Natural killer cell (primary cell): Measurements from ENCODE around the gene DLGAP3. TPM values are rescaled to one million over a fixed set of nuclear protein-coding genes. Genes with fewer than 3 reads are reported as not detected.

Experiments used
- ATAC-seq, 3 donors: fragments of 150-1000 bp in 2 of 3; fragments of 200-7000 bp in 1 of 3; cut with Tn5 transposase; 1 replicate in 1 of 3; 2 replicates in 2 of 3; pipeline ENCODE4 v1.10.0; 2021; ENCODE audit warnings: mild to moderate bottlenecking in 2 of 3, moderate library complexity in 2 of 3
- DNase-seq, 2 donors: peaks; one replicate each; pipeline versions ENCODE4 v3.0.0 to v3.0.0-alpha.2; 2013 to 2021; ENCODE audit warnings: mixed read lengths in 1 of 2
- H3K27ac ChIP-seq: one replicate; pipeline ENCODE4 v1.5.1; 2013; ENCODE audit warnings: mild to moderate bottlenecking, low read length
- H3K27me3 ChIP-seq: one replicate; pipeline ENCODE4 v1.6.1; 2013; ENCODE audit warnings: low read length; ENCODE audit not compliant: control insufficient read depth, insufficient read depth
- H3K36me3 ChIP-seq: one replicate; pipeline ENCODE4 v1.6.1; 2013; ENCODE audit warnings: low read length; ENCODE audit not compliant: control insufficient read depth, insufficient read depth
- H3K4me1 ChIP-seq: one replicate; pipeline ENCODE4 v1.6.1; 2013; ENCODE audit warnings: low read length; ENCODE audit not compliant: control insufficient read depth, insufficient read depth
- H3K4me3 ChIP-seq: one replicate; pipeline ENCODE4 v1.5.1; 2013; ENCODE audit warnings: low read length
- H3K9me3 ChIP-seq: one replicate; pipeline ENCODE4 v1.6.1; 2013; ENCODE audit warnings: low read length; ENCODE audit not compliant: control insufficient read depth, insufficient read depth
- H3K27ac Mint-ChIP-seq, 2 donors: one replicate each; pipeline ENCODE4 v1.8.0; 2022; ENCODE audit warnings: mild to moderate bottlenecking in 2 of 2, mixed read lengths in 2 of 2, moderate library complexity in 1 of 2
- H3K27me3 Mint-ChIP-seq, 2 donors: one replicate each; pipeline ENCODE4 v1.8.0; 2022; ENCODE audit warnings: low read depth in 2 of 2, mixed read lengths in 2 of 2
- H3K36me3 Mint-ChIP-seq: one replicate; pipeline ENCODE4 v1.8.0; 2022; ENCODE audit warnings: mixed read lengths
- H3K4me1 Mint-ChIP-seq, 2 donors: one replicate each; pipeline ENCODE4 v1.8.0; 2022; ENCODE audit warnings: mixed read lengths in 2 of 2
- H3K4me3 Mint-ChIP-seq: one replicate; pipeline ENCODE4 v1.8.0; 2022; ENCODE audit warnings: mild to moderate bottlenecking, moderate library complexity, mixed read lengths
- H3K9me3 Mint-ChIP-seq, 2 donors: one replicate each; pipeline ENCODE4 v1.8.0; 2022; ENCODE audit warnings: mixed read lengths in 2 of 2
- WGBS: methylation state at CpG from one replicate; pipeline ENCODE4 v1.1.7; 2013; ENCODE audit warnings: missing lambda C conversion rate; ENCODE audit not compliant: insufficient coverage; 5-methylcytosine and 5-hydroxymethylcytosine counted together
- intact Hi-C: fragments of 100-400 bp; cut with micrococcal nuclease; formaldehyde crosslinking; loops from one replicate; pipeline ENCODE4 v1.14.2; 2022
- total RNA-seq, 4 donors: library from RNA; stranded (reverse); fragments of 120-200 nt in 1 of 4; gene quantifications; one replicate each; pipeline versions ENCODE4 v1.2.3 to v1.2.4, GENCODE V29; 2013 to 2022
- TF ChIP-seq, protein P1 (sequence below): fragments of 200-600 bp; IDR thresholded peaks from one replicate; pipeline ENCODE4 v1.8.0; 2022; ENCODE audit warnings: antibody characterized with exemption

DLGAP3 gene
- total RNA-seq, 3 donors from 2014 or later (not counting 1 experiment from before 2014, with no cell fraction given), result 0.33 to 0.38 (median 0.36) TPM

DNA sequence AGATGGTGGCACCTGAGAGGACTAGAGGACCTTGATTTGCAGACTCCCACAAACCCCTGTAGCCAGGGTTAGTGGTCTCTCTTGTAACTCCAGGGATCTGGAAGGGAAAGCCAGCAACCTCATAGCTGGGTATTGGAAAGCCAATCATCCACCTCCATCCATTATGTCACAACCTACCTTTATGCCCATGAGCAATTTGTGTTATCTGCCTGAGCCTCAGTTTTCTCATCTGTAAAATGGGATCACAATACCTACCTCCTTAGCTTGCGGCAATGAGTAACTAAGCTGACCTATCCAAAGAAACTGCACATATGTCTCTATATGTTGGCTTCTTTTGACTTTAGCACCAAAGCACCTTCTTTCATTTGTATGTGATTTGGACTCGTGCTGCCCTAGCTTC lies 14.5 kb downstream of the DLGAP3 start:
- H3K4me3 ChIP-seq, result no peak overlapping the region
- Mint-ChIP-seq H3K27ac (no peak overlapping the region), H3K9me3 (no peaks in the 10 kb centered on the region), H3K36me3 (no peaks in the 10 kb centered on the region), H3K4me3 (no peak overlapping the region), H3K4me1 (peaks cover 6 to 14% of the 10 kb centered on the region in 2 donors), H3K27me3 (peaks cover 15 to 19% of the 10 kb centered on the region in 2 donors)
- no peaks in the 10 kb centered on the region for H3K27me3 ChIP-seq
- ATAC-seq (no peak), DNase-seq (no peak)
- H3K4me1 ChIP-seq, result peaks cover 13% of the 10 kb centered on the region
- no peaks in the 10 kb centered on the region for H3K9me3 ChIP-seq
- intact Hi-C loops, result no loop called here
- no peak overlapping the region for H3K27ac ChIP-seq
- 93% methylated on average over 2 of the region's 2 CpGs for WGBS
- TF ChIP-seq, protein P1, sequence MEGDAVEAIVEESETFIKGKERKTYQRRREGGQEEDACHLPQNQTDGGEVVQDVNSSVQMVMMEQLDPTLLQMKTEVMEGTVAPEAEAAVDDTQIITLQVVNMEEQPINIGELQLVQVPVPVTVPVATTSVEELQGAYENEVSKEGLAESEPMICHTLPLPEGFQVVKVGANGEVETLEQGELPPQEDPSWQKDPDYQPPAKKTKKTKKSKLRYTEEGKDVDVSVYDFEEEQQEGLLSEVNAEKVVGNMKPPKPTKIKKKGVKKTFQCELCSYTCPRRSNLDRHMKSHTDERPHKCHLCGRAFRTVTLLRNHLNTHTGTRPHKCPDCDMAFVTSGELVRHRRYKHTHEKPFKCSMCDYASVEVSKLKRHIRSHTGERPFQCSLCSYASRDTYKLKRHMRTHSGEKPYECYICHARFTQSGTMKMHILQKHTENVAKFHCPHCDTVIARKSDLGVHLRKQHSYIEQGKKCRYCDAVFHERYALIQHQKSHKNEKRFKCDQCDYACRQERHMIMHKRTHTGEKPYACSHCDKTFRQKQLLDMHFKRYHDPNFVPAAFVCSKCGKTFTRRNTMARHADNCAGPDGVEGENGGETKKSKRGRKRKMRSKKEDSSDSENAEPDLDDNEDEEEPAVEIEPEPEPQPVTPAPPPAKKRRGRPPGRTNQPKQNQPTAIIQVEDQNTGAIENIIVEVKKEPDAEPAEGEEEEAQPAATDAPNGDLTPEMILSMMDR, result no peak
- no peaks in the 10 kb centered on the region for H3K36me3 ChIP-seq

GRCh38 chr1:34911465-34911864 lies 18.0 kb downstream of the DLGAP3 start:
- no peaks in the 10 kb centered on the region for H3K27me3 ChIP-seq
- H3K9me3 Mint-ChIP-seq, result no peaks in the 10 kb centered on the region
- WGBS, result 92% methylated on average over 7 of the region's 8 CpGs

DNA sequence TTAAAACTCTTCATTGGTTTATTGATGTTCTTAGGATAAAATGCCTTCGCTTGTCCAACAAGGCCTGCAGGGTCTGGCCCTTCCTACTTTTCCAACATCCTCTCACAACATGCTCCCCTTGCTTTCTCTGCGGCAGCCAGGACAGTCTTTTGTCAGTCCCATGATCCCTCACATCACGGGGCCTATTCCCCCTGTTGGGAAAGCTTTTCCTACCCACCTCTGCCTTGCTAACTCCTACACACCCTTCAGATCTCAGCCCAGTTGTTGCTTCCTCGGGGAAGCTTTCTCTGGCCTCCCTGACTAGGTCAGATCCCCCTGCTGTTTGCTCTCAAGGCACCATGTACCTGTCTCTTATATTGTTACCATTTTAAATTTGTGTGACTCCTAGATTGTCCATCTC lies 19.0 kb downstream of the DLGAP3 start:
- Mint-ChIP-seq H3K27me3 (peaks cover 12 to 21% of the 10 kb centered on the region in 2 donors), H3K4me3 (no peak overlapping the region), H3K4me1 (peaks cover 0 to 4% of the 10 kb centered on the region in 2 donors), H3K36me3 (no peaks in the 10 kb centered on the region), H3K27ac (no peak overlapping the region), H3K9me3 (no peaks in the 10 kb centered on the region)
- no peaks in the 10 kb centered on the region for H3K4me1 ChIP-seq
- DNase-seq (no peak), ATAC-seq (no peak)
- no peak overlapping the region for H3K27ac ChIP-seq
- no peaks in the 10 kb centered on the region for H3K27me3 ChIP-seq
- no peak overlapping the region for H3K4me3 ChIP-seq
- no peaks in the 10 kb centered on the region for H3K9me3 ChIP-seq
- 72% methylated on average over 4 of the region's 4 CpGs for WGBS
- TF ChIP-seq, protein P1, result no peak
- intact Hi-C loops, result no loop called here
- H3K36me3 ChIP-seq, result no peaks in the 10 kb centered on the region

More at GRCh38 chr1:34911465-34911864, 18.0 kb downstream of the DLGAP3 start:
- no peaks in the 10 kb centered on the region for H3K36me3 Mint-ChIP-seq
- H3K4me3 Mint-ChIP-seq, result no peak overlapping the region
- no peak overlapping the region for H3K27ac Mint-ChIP-seq
- Histone ChIP-seq H3K4me1 (no peaks in the 10 kb centered on the region), H3K27ac (no peak overlapping the region), H3K36me3 (no peaks in the 10 kb centered on the region), H3K4me3 (no peak overlapping the region), H3K9me3 (no peaks in the 10 kb centered on the region)
- TF ChIP-seq, protein P1, result no peak
- intact Hi-C loops, result no loop called here
- DNase-seq (no peak), ATAC-seq (no peak)
- H3K27me3 Mint-ChIP-seq, result peaks cover 12 to 24% of the 10 kb centered on the region in 2 donors
- peaks cover 0 to 4% of the 10 kb centered on the region in 2 donors for H3K4me1 Mint-ChIP-seq

GRCh38 chr1:34908369-34908768 lies 21.1 kb downstream of the DLGAP3 start:
- H3K27me3 Mint-ChIP-seq, result peaks cover 0 to 15% of the 10 kb centered on the region in 2 donors
- intact Hi-C loops, result no loop called here
- Histone ChIP-seq H3K36me3 (no peaks in the 10 kb centered on the region), H3K27me3 (no peaks in the 10 kb centered on the region), H3K4me1 (no peaks in the 10 kb centered on the region), H3K9me3 (no peaks in the 10 kb centered on the region), H3K4me3 (no peak overlapping the region), H3K27ac (no peak overlapping the region)
- DNase-seq (no peak), ATAC-seq (no peak)
- no peak overlapping the region for H3K4me3 Mint-ChIP-seq
- TF ChIP-seq, protein P1, result no peak
- WGBS, result 79% methylated on average over 3 of the region's 3 CpGs
- H3K4me1 Mint-ChIP-seq, result peaks cover 0 to 4% of the 10 kb centered on the region in 2 donors
- no peaks in the 10 kb centered on the region for H3K36me3 Mint-ChIP-seq
- no peaks in the 10 kb centered on the region for H3K9me3 Mint-ChIP-seq
- H3K27ac Mint-ChIP-seq, result no peak overlapping the region
